ENCODE data around the gene SMOC2.

Gene SMOC2

DNA sequence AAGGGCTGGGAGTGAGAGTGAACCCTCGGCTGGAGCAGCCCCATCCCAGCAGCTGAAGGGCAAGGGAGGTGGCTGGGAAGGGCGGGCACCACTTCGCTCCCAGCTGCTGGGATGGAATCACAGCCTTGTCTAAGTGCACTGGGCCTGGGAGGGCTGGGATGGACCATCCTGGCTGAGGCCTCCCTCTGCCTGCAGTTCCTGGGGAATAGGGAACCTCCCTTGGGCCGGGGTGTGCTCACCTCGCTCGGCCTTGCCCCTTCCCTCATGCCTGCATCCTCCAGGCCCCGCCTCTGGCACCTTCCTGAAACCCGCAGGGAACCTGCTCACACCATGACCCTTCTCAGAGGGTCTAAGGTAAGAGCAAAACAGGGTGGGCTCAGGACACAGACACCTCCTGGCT, 53.7 kb downstream of the SMOC2 start:
- no peak for DNase-seq

DNA sequence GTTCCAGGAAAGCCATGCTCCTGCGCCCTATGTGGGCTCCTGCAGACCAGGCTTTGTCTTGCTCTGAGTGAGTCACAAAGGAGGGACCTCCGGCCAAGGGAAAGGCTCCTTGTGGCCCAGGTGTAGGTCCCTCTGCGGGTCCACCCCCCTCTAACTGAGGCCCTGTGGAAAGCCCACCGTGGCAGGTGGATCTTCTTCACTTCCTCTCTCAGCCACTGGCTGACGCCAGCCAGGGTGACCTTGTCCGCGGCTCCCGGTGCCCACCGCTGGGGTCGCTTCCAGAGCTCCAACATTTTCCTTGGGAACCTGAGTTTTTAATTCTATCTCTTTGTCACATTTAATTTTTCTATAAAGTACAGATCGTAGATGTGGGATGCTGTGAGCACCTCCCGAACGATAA, 54.1 kb downstream of the SMOC2 start:
- no peak for DNase-seq

- no peak for DNase-seq
Measured at GRCh38 chr6:168495636-168496035, 54.7 kb downstream of the SMOC2 start.

DNA sequence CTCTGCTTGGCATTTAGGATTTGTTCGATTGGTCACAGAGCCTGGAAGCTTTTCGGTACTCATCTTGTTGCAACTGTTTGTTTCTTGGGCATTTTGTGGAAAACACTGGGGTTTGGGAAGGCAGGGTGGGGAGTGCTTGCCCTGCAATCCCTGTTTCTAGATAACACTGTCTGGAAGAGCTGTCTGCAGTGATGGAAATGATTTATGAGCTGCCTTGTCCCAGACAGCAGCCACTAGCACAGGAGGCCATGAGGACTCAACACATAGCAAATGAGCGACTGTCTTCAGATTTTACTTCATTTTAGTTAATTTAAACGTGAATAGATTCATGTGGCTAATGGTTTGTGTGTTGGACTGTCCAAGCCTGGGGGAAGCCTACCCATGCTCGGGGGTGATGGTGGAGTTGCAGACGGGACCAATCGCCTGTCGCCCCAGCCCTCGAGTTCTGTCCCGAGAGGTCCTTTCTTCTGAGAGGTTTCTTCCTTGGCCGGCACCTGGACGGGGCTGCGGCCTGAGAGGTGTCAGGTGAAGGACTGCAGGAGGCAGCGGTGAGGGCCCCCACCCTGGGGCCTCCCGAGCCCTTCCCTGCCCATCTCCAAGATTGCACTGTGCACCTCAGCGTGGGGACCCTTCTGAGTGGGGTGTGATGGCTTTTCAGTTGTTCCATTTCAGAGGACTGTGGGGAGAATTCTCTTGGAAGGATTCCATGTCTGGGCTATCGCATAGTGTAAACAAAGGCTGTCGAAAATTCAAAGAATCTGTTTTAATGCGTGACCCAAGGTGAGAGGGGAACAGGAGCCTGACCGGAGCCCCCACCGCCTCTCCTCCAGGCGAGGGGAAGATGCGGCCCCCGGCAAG, 55.4 kb downstream of the SMOC2 start:
- DNase-seq = no peak

- no peak for DNase-seq
Measured at GRCh38 chr6:168496997-168497331, 56.0 kb downstream of the SMOC2 start.

- no peak for DNase-seq
Measured at GRCh38 chr6:168497381-168497780, 56.4 kb downstream of the SMOC2 start.

- DNase-seq = no peak
Measured at GRCh38 chr6:168498161-168498843, 57.3 kb downstream of the SMOC2 start.

DNA sequence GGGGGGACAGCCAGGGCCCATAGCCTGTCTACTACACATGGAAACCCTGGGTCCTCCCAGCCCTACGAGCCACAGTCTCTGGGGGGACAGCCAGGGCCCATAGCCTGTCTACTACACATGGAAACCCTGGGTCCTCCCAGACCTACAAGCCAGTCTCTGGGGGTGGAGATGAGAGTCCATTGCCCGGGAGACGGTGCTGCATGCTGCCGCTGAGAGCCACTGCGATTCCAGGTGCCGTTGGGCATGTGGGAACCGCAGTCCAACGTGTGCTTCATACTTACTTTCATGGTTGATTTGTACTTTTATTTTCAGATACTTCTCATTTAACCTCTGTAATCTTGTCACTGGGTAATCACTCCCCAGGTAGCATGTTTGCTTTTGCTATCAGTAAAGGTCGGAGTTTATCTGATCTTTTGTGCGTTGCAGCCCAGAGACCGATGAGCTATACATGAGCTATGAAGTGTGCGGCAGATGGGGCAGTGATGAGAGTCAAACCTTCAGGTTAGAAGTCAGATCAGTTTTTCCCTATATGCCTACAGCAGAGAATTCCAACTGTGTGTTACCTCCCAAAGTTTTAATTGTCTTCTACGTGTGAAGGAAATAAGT, 58.2 kb downstream of the SMOC2 start:
- DNase-seq = no peak

DNA sequence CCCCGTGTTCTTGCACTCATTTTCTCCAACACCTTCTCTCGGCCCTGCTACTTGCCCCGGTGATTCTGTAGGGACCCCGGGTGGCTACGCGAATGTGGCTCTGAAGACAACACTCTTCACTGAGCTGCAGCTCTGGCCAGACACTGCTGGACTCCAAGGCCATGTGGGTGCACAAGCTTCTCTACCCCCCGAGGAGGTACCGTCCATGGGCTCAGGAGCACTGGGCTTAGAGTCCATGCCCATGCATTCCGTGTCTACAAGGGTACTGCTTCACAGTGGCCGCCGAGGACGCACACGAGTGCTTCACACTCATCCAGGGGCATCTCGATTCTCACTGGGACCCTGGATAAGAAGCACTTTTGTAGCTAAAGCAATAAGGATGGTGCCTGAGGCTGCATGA, 59.5 kb downstream of the SMOC2 start:
- no peak for DNase-seq

- DNase-seq = no peak
Measured at GRCh38 chr6:168501561-168501960, 60.6 kb downstream of the SMOC2 start.

GRCh38 chr6:168504366-168504765, 63.4 kb downstream of the SMOC2 start:
- no peak for DNase-seq

GRCh38 chr6:168506460-168506859, 65.5 kb downstream of the SMOC2 start:
- no peak for DNase-seq

DNA sequence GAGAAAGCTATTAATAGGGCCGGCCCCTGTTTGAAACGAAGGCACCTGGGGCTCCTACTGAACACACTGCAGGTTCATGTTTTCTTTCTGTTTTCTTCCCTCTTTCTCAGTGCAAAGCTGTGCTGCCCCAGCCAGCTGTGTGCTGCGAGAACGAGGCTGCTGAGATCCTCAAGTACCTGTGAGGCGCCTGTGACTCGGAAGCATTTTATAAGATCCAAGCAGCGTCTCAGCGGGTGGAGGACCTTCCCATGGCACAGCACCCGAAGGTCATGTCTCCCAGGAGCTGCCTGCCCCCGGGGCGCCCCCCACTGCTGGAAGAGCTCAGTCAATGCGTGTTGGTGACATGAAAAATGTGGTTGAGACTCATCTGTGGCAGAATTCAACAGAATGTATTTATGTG, 66.3 kb downstream of the SMOC2 start:
- no peak for DNase-seq

DNA sequence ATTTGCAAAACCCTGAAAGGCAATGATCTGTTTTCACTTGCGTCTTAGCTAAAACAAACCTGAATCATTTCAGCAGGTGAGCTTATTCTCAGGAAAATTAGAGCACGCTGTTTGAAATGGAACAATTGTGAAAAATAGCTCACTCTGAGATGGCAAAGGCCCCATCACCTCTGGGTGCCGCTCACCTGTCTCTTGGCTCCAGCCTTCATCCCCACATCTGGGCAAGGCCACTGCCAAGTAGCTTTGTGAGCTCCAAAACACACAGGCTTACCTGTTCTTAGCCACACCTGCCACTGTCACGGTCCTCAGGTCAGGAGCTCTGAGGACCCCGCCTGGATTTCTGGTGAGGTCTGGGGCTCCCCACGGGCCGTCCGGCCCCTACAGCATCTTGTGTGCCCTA, 66.7 kb downstream of the SMOC2 start:
- DNase-seq = no peak

DNA sequence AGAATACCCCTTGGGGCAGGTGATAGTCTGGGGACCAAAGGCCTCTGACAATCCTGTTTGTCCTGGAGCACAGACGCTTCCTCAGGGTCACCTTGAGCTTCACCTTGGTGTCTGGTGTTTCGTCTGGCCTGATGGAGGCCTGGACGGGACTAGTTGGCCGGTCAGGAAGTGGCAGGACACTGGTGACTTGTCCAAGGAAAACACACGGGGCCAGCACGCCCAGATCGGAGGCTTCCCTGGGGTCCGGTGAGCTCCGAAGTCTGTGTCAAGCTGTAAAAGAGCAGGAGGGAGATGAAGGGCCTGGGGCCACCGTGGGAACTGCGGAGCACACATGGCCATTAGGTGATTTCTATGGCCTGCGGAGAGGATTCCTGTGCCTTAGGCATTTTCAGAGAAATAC, 67.9 kb downstream of the SMOC2 start:
- DNase-seq = no peak

- no peak for DNase-seq
Measured at GRCh38 chr6:168513766-168514165, 72.8 kb downstream of the SMOC2 start.

DNA sequence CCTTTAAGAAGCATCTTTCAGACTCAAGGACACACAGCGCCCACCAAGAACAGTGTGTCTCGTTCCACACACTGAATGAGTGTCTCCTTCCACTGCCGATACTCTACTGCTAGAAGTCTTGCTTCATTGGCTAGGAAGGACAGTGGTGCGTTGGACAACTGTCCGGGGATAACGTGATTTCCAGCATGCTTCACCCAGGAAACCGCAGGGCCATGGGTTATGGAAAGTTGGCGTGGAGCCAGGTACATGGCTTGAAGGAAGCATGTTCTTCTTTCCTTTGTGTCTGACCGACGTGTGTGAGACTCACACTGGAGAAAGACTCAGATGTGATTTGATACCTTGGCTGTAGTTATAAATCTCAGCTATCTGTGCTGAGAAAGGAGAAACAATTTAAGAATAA, 73.2 kb downstream of the SMOC2 start:
- DNase-seq = no peak

GRCh38 chr6:168515376-168515775, 74.4 kb downstream of the SMOC2 start:
- DNase-seq = no peak

GRCh38 chr6:168516944-168517741, 76.2 kb downstream of the SMOC2 start:
- DNase-seq = no peak

GRCh38 chr6:168517742-168518347, 76.9 kb downstream of the SMOC2 start:
- DNase-seq = no peak

- DNase-seq = no peak
Measured at GRCh38 chr6:168518348-168518745, 77.4 kb downstream of the SMOC2 start.

DNA sequence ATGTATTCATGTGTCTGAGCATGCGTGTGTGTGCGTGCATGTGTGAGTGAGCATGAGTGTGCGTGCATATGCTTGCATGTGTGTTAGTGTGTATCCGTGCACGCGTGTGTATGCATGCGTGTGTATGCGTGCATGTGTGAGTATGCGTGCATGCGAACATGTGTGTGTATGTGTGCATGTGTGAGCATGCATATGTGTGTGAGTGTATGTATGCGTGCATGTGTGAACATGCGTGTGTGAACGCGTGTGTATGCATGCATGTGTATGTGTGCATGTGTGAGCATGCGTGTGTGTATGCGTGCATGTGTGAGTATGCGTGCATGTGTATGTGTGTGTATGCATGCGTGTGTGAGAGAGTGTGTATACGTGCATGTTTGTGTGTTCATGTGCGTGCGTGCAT, 77.9 kb downstream of the SMOC2 start:
- DNase-seq = no peak

- no peak for DNase-seq
Measured at GRCh38 chr6:168520233-168520632, 79.2 kb downstream of the SMOC2 start.
